Right renal cortex interstitium (tissue), 3 donors: ENCODE measurements around the gene ADORA3. TPM values are rescaled to one million over a fixed set of nuclear protein-coding genes. Genes with fewer than 3 reads are reported as not detected.

Experiments used
- DNase-seq, 3 donors: peaks; one replicate each; pipeline ENCODE4 v3.0.0-alpha.2; 2013; ENCODE audit warnings: low read depth in 3 of 3, low spot score in 2 of 3
- polyA plus RNA-seq, 3 donors: library from polyadenylated mRNA; unstranded; fragments of 120-200 nt; gene quantifications; one replicate each; pipeline ENCODE4 v1.2.1, GENCODE V29; 2013; ENCODE audit not compliant: insufficient read length in 3 of 3

ADORA3 gene
- polyA plus RNA-seq, 3 donors = 0.44 to 0.89 (median 0.55) TPM

DNA sequence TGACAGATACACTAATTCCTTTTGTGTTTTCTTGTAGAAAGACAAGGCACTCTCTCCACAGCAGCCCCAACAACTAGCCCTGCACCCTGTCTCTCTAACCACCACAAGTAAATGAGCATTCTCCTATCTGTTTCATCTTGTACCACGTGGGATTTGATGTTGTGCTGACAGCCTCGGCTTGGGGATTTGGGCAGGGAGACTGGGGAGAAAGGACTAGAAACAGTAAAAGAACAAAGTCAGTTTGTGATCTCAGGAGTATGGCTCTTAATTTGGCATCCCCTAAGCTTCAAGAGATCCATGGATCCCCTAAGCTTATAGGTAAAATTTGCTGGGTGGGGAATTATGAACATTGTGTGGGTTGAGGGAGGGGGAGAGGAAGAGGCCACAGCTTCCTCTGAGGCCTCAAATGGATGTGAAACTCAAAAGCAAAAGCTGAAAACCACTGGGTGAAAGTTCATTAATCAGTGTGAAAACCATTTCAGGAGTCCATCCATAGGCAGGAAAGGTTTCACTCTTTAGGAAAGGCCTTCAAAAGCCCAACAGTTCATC, 26.6 kb downstream of the ADORA3 start:
- DNase-seq = no peak

DNA sequence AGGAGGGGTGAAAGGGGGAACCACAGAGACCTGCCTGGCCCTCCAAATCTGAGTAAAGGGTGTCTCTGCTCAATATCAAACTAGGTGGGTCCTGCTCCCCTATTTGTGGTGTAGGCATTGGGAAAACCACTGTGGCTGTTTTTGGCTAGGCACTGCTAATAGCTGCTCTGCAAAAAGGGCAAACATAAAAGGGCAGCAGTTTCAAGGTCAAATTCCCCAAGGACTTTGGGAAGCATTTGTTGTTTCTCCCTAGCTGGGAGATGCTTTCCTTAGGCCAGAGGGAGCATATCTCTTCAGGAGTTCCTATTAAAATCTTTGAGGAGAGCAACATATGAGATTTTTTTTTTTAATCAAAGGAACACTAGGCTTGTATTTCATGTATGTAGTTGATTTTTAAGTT, 27.2 kb downstream of the ADORA3 start:
- DNase-seq = no peak

DNA sequence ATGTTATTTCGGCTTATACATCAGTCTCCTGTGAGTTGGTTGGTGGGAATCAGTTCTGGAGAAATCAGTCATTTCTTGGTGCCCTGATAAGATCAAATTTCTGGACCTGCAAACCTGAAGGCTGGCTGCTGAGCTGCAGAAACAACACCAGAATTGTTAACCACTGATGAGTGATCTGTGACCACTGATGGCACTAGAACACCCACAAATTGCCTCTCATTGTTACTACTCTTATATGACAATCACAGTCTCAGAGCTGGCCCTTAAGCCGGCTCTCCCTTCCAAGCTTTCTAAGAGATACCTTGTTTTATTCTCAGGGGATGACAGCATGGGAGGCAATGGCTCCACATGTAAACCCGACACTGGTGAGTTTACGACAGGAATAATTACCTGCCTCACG, 27.7 kb downstream of the ADORA3 start:
- DNase-seq = no peak

GRCh38 chr1:111474521-111474920, 28.9 kb downstream of the ADORA3 start:
- DNase-seq = no peak

DNA sequence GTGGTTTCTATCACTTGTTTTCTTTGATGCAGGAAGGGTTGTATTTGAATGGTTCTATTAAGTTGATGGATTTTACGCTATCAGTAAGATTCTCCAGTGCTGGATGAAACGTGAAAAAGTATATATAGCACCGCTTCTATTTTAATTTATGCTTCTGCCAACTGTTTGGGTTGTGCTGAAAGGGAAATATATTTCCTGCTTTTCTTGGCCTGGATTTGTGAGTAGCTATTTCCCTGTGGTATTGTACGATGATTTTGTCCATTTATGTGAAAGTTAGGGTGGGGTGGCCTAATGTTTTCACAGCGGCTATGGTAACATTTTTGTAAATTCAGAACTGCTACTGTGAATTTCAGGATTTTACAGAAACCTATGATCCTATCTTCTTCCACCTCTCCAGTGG, 29.3 kb downstream of the ADORA3 start:
- DNase-seq = no peak

DNA sequence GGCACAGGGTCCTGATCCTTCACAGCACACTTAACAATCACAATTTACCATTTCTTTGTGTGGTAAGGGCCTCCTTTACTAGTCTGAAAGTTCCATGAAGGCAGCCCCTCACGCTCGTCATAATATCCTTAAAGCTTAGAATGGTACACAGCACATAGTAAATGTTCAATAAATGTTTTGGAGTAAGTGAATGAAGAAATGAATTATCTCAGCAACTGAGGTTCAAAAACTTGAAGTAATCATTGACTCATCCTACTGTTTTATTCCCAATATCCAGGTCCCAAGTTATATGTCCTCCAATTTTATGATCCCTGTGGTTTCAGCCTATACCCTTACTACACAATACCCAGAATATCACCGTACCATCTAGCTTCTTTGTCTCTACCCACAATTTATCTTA, 31.9 kb downstream of the ADORA3 start:
- no peak for DNase-seq

GRCh38 chr1:111471012-111471411, 32.4 kb downstream of the ADORA3 start:
- DNase-seq = no peak

- DNase-seq = no peak
Measured at GRCh38 chr1:111470596-111470995, 32.8 kb downstream of the ADORA3 start.

DNA sequence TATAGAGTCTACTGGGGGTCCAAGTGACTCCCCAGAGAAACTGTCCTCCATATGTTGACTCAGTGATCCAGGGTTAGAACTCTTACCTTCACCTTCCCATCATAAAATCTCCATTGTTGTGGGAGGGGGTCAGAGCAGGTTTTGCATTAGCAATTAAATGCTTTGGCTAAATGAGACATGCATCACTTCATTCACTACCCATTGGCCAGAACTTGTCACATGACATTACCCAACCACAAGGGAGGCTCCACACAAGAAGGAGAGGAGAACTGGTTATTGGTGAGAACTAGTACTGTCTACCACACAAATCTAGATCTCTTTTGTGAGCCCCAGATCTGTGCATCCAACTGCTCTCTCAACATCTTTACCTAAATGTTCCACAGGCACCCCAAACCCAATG, 33.9 kb downstream of the ADORA3 start:
- no peak for DNase-seq

DNA sequence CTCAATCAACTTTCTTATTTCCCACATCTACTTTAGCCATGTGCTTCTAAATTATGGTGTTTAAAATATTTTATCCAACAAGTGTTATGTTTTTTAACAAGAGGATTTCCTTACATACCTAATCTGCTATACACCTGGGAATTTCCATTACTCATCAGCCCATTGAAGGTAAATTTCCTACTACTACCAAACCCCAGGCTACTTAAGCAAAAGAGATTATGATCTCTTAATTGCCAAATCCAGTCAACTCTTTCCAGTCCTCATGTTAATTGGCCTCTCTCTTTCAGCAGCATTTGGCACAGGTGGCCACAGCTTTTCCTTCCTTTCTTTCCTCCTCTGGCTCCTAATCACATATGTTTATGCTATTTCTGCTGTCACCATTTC, 34.7 kb downstream of the ADORA3 start:
- no peak for DNase-seq

GRCh38 chr1:111467865-111468716, 35.3 kb downstream of the ADORA3 start:
- no peak for DNase-seq

- DNase-seq = no peak
Measured at GRCh38 chr1:111466480-111466879, 37.0 kb downstream of the ADORA3 start.

- DNase-seq = no peak
Measured at GRCh38 chr1:111465754-111466153, 37.7 kb downstream of the ADORA3 start.

GRCh38 chr1:111463029-111463683, 40.3 kb downstream of the ADORA3 start:
- DNase-seq = no peak

DNA sequence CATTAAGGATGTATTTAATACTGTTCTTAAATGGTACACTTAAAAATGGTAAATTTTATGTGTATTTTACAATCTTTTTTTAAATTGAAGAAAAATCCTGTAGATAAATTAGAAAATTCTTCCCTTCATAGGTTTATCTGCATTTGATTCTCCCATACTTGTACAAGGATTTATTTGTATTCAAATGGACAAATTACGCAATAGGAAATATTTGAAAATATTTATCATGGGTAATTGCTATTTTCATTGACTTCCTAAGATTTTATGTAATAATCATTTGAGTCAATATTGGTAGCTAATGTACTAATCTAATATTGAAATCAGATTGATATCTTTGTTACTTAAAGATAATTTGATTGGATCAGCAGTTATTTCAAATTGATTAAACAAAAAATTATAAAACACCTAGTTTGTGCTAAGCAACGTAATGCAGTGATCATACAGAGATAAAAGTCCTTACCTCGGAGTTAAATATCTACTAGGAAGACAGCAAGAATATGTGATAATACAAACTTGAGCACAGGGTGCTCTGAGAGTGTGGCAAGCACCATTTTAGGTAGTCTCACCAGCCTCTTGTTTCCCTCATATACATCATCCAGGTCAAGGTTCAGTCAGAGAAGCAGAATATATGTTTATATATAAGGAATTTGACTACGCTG, 40.9 kb downstream of the ADORA3 start:
- DNase-seq = no peak

DNA sequence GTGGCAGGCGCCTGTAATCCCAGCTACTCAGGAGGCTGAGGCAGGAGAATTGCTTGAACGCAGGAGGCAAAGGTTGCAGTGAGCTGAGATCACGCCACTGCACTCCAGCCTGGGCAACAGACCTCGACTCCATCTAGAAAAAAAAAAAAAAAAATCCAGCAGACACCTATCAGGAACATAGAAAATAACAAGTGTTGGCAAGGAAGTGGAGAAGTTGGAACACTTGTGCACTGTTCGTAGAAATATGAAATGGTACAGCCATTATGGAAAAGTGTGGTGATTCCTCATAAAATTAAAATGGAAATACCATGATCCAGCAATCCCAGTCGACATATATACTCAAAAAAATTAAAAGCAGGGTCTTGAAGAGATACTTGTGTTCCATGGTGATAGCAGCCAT, 41.7 kb downstream of the ADORA3 start:
- no peak for DNase-seq

DNA sequence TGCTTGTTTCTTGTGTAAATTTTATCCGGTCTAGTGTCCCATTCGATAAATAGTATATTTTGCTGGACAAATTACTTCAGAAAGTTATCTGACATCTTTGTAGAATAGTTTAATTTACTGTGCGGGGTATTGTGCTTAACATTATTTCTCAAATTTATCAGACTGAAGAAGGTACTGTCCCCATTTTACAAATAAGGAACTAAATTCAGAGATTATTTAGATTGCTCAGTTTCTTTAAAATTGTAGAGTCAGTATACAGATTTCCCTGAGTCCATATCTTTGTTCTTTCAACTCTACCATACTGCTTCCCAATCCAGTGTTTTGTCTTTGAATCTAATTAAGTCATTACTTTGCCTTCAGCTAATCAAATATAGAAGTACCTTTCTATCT, 47.8 kb downstream of the ADORA3 start:
- no peak for DNase-seq

- DNase-seq = no peak
Measured at GRCh38 chr1:111454859-111455641, 48.4 kb downstream of the ADORA3 start.

DNA sequence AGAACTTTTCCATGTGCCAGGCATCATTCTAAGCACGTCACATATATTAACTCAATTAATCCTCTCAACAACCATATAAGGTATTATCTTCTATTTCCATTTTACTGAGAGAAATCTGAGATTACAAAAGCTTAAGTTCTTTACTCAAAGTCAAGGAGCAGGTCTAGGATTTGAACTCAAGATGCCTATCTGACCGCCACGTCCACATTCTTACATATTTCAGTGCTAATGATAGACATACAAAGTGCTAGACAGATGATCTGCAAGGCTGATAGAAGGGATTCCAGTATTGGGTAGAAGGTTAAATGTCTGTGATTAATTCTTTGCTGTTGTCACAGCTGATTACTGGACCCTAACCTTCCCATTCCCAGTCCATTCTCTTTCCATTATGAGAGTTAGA, 49.7 kb downstream of the ADORA3 start:
- no peak for DNase-seq

GRCh38 chr1:111452581-111452980, 50.9 kb downstream of the ADORA3 start:
- no peak for DNase-seq

DNA sequence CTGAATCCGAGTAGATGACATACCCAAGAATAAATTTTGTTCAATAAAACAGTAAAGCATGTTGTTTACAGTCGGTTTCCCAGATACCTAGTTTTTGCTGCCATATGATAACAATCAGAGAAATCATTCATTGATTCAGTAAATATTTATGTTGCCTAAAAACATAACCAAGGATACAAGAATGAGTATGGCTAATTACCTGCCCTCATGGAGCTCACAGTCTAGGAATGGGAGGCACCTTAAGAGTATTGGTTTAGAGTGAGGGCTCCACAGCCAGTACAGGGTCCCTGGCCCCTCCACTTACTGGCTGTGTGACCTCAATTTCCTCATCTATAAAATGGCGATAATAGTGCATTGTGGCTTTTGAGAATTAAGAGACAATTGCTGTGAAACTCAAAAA, 53.2 kb downstream of the ADORA3 start:
- no peak for DNase-seq
